Testis (tissue), 3 donors: ENCODE data around the gene FCHO2. TPM values are rescaled to one million over a fixed set of nuclear protein-coding genes. Genes with fewer than 3 reads are reported as not detected.
"Not testable (repeated sequence)": the region's sequence is repeated elsewhere in the genome, so short reads cannot be mapped to it uniquely, and the experiment has no call there.

Source experiments
- DNase-seq: peaks from one replicate; pipeline ENCODE4 v3.0.0-alpha.2; 2019
- H3K27ac ChIP-seq, 2 donors: fragments of 200-600 bp; sonication (generic); one replicate each; pipeline ENCODE4 v1.5.1; 2019
- H3K27me3 ChIP-seq: fragments of 200-600 bp; sonication (generic); one replicate; pipeline ENCODE4 v1.5.1; 2019
- H3K36me3 ChIP-seq: fragments of 200-600 bp; sonication (generic); one replicate; pipeline ENCODE4 v1.5.1; 2017; ENCODE audit warnings: low read depth; ENCODE audit errors: missing control alignments
- H3K4me1 ChIP-seq: fragments of 200-600 bp; sonication (generic); one replicate; pipeline ENCODE4 v1.5.1; 2019
- H3K4me3 ChIP-seq, 2 donors: fragments of 200-600 bp; sonication (generic); one replicate each; pipeline ENCODE4 v1.5.1; 2017 to 2019
- H3K9me3 ChIP-seq: fragments of 200-600 bp; sonication (generic); one replicate; pipeline ENCODE4 v1.5.1; 2017
- CTCF ChIP-seq, 3 experiments: fragments of 450-650 bp in 2 of 3; fragments of 200-600 bp in 1 of 3; sonication (generic) in 1 of 3; IDR thresholded peaks; one replicate each; pipeline ENCODE4 v1.5.1; 2016 to 2019; ENCODE audit warnings: antibody characterized with exemption in 3 of 3, mild to moderate bottlenecking in 2 of 3, moderate library complexity in 1 of 3
- POLR2A ChIP-seq: fragments of 450-650 bp; IDR thresholded peaks from one replicate; pipeline ENCODE4 v1.6.1; 2017; ENCODE audit warnings: antibody characterized with exemption, mild to moderate bottlenecking, moderate library complexity
- WGBS, 2 donors: methylation state at CpG; one replicate each; pipeline ENCODE4 v1.1.5; 2018; 5-methylcytosine and 5-hydroxymethylcytosine counted together
- intact Hi-C: fragments of 100-400 bp; cut with DNase I; formaldehyde crosslinking; loops from one replicate; pipeline ENCODE4 v1.15.1; 2023; ENCODE audit warnings: low total_unique reads
- polyA plus RNA-seq: library from polyadenylated mRNA; stranded (reverse); fragments of 350-450 nt; fragmentation: Illumina TruSeq; extraction: RNeasy Lipid Tissue Mini Kit (QIAGEN cat#74804); gene quantifications from one replicate; pipeline ENCODE4 v1.2.3, GENCODE V29; 2014; ENCODE audit warnings: low read depth, low replicate concordance; ENCODE audit not compliant: insufficient read depth
- total RNA-seq, 2 donors: library from RNA; depleted of rRNA; stranded (reverse); fragments of >200 nt; gene quantifications; one replicate each; pipeline ENCODE4 v1.2.3, GENCODE V29; 2016

FCHO2 gene
- total and polyA plus RNA-seq, 3 donors from 2014 or later, result 8.7 to 20.6 (median 18.7) TPM

- Histone ChIP-seq H3K9me3 (no peaks in the 10 kb centered on the region), H3K27me3 (no peaks in the 10 kb centered on the region), H3K4me1 (peaks cover 13% of the 10 kb centered on the region), H3K4me3 (peak overlapping the region; percentile 82 to 83), H3K27ac (peak overlapping the region; percentile 96 to 100), H3K36me3 (no peaks in the 10 kb centered on the region)
- intact Hi-C loops, result no loop called here
- TF ChIP-seq CTCF (IDR thresholded peaks at IDR 0.05), result no peak
- TF ChIP-seq POLR2A, result no peak
- WGBS, 2 donors, result 0 to 1% methylated on average over 22 to 27 of the region's 51 CpGs
- DNase-seq, result peak; percentile 72
Measured at GRCh38 chr5:72956324-72957140, 691 bp downstream of the FCHO2 start.

- 58 to 61% methylated on average over 1 of the region's 1 CpG for WGBS, 2 donors
- Histone ChIP-seq H3K9me3 (no peaks in the 10 kb centered on the region), H3K27ac (peak overlapping the region; percentile 96 to 100), H3K4me1 (peaks cover 13% of the 10 kb centered on the region), H3K4me3 (peak overlapping the region; percentile 82 to 83), H3K27me3 (no peaks in the 10 kb centered on the region), H3K36me3 (no peaks in the 10 kb centered on the region)
- intact Hi-C loops, result no loop called here
- TF ChIP-seq CTCF (IDR thresholded peaks at IDR 0.05), result no peak
- TF ChIP-seq POLR2A, result no peak
- no peak for DNase-seq
Measured at GRCh38 chr5:72957337-72957736, 1.5 kb downstream of the FCHO2 start.

- Histone ChIP-seq H3K36me3 (no peaks in the 10 kb centered on the region), H3K4me3 (no peak overlapping the region), H3K9me3 (no peaks in the 10 kb centered on the region), H3K27me3 (no peaks in the 10 kb centered on the region), H3K4me1 (peaks cover 10% of the 10 kb centered on the region), H3K27ac (no peak overlapping the region)
- 92 to 94% methylated on average over 1 of the region's 1 CpG for WGBS, 2 donors
- no peak for TF ChIP-seq CTCF (IDR thresholded peaks at IDR 0.05)
- TF ChIP-seq POLR2A, result no peak
- no peak for DNase-seq
- intact Hi-C loops, result no loop called here
Measured at GRCh38 chr5:72959257-72959656, 3.4 kb downstream of the FCHO2 start.

GRCh38 chr5:72974481-72974880 is 18.6 kb downstream of the FCHO2 start:
- DNase-seq, intact Hi-C loops: not testable (repeated sequence)
- WGBS, 2 donors, result 92 to 95% methylated on average over 4 of the region's 5 CpGs

GRCh38 chr5:72976810-72977209 is 21.0 kb downstream of the FCHO2 start:
- H3K27me3 ChIP-seq, H3K36me3 ChIP-seq, H3K27ac ChIP-seq, intact Hi-C loops, H3K9me3 ChIP-seq, H3K4me1 ChIP-seq, H3K4me3 ChIP-seq, DNase-seq: not testable (repeated sequence)
- 89 to 100% methylated on average over 1 of the region's 1 CpG for WGBS, 2 donors

More at GRCh38 chr5:72974481-72974880, 18.6 kb downstream of the FCHO2 start:
- H3K9me3 ChIP-seq, H3K4me1 ChIP-seq, H3K4me3 ChIP-seq, H3K27me3 ChIP-seq, H3K36me3 ChIP-seq, H3K27ac ChIP-seq: not testable (repeated sequence)

GRCh38 chr5:72985719-72986118 is 29.9 kb downstream of the FCHO2 start:
- Histone ChIP-seq H3K9me3 (no peaks in the 10 kb centered on the region), H3K4me3 (no peak overlapping the region), H3K27ac (no peak overlapping the region), H3K36me3 (no peaks in the 10 kb centered on the region), H3K4me1 (no peaks in the 10 kb centered on the region), H3K27me3 (no peaks in the 10 kb centered on the region)
- TF ChIP-seq CTCF (IDR thresholded peaks at IDR 0.05) (no peak), POLR2A (no peak)
- DNase-seq, result no peak
- intact Hi-C loops, result no loop called here
- WGBS, 2 donors, result 95 to 97% methylated on average over 1 of the region's 1 CpG
